Colon (tissue), 2 donors: ENCODE data around the gene ALDH5A1.
"Not testable (repeated sequence)": the region's sequence is repeated elsewhere in the genome, so short reads cannot be mapped to it uniquely, and the experiment has no call there.

Experiments
- FAIRE-seq: peaks from 2 replicates; lab custom pipeline; 2012; peaks lifted over from hg19 to GRCh38; lab: Jason Lieb, UNC
- donor health status: control.
- donor health status: control.

ALDH5A1 gene

DNA sequence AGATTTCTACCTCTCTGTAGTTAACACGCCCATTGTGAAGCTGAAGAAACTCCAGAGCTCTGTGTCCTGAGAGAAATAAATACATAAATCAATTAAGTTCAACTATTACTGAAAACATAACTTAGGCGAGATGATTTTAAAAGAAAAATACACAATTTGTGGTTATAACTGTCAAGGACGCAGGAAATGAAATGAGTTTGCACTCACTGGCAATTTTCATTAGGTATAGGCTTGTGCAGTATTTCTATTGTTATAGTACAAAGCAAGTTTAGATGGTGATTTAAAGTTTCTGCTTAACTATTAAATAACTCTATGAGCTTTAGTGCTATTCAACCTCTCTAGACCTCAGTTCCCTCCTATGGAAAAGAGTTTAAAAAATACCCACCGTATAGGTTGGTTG is 8.7 kb upstream of the ALDH5A1 start:
- FAIRE-seq, result no peak

DNA sequence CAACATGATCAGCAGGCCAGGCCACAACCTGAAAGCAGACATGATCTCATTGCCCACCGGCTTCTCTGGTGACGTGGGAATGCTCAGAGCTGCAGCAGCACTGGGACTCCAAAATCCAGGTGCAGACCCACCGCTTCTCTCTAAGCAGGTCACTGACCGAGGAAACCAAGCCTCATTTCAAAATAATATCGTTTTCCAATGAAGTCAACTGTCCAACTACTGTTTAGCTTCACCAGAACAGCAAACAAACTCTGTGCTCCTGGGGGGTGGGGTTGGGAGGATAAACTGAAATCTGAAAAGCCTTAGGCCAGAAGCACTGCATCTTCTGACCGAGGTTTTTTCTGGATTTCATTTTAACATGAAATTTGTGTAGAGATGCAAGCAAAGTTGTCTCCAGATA is 5.3 kb upstream of the ALDH5A1 start, which contains the start of gene GPLD1:
GPLD1 (minus strand) TSS at position 109 of the 400 bp plus-strand sequence; CDS start at position 42, 67 bp downstream.
- FAIRE-seq, result no peak

DNA sequence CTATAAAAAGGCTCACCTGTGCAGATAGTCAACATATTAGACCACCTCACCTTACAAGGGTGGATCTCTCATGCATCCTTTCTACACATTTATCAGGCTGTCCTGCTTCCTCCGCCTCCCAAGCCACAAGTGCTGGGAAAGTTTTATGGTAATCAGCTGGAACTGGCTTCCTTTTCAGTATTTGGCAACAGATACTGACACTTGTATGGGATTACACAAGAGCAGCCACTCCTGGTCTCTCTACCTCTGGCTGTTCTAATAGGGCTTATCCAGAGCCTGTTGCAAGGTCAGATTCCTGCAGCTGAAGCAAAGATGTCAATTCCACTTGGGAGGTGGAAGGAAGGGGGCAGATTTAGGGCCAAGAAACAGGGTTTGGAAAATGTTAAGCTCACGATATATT is 4.9 kb upstream of the ALDH5A1 start:
- FAIRE-seq, result no peak

DNA sequence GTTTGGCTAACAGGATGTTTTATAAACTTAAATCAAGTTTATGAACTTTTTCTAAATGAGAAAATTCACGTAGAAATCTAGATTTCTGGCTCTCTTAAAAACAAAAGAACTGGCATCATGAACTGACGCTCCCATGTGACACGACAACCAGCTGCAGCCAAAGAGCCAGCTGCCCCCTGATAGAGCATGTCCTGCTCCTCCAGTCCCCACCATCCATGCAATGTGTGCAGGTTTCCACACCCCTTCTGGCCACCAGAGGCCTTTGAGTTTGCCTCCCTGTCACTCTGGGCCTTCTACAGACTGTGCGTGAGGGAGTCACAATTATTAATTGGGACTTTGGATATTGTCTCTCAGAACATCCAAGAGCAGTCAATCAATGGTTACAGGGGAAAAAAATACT is 3.8 kb upstream of the ALDH5A1 start:
- no peak for FAIRE-seq

DNA sequence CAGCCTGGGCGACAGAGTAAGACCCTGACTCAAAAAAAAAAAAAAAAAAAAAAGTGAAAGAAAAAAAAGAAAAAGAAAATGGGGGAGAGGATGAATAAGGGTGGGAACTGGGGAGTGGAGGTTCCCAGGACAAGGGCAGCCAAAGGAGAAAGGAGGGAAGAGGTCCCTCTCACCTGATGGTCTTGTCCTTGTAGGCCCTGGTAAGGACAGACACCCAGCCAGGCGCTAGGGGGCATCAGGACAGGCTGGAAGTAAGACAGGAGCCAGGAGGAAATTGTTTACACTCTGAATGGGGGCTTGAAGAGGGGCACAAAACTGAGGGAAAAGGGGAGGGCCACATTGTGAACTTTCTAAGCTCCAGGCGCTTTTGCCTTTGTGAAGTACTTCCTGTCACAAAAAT is 2.3 kb upstream of the ALDH5A1 start:
- FAIRE-seq, result no peak

DNA sequence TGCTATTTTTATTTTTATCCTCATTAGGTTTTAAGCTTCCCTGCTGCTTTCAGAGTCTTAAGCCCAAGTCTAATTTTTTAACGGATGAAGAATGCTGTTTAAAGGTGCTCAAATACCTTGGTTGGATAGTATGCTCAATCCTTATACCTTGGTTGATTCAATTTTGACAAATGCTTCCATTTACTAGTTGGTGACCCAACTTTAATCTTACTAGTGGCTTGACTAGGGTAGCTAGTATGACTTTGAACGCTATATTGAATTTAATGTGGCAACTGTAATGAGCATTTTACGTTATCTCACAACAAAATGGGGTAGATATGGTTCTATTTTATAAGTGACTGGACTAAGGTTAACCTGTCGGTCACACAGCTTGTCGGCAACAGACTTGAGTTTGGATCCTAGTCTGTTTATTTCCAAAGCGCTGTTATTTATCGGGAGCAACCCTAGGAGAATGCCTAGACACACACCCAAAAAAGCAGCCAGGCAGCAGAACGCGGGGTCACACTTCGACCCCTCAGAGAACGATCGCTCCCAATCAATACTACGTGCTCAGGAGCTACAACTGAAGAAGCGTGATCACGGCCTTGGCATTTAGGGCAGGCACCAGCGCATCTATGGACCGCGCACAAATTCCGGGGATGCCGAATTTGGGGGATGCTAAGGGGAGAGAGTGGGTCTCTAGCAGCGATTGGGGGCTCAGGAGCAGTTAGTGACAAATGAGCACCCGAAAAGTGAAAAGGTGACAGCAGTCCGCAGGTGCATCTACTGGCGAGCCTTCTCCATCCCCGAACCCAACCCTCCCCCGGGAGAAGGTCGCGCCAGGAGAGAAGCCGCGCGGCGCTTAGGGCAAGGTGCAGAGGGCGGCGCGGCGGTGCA is 586 bp upstream of the ALDH5A1 start:
- no peak for FAIRE-seq

DNA sequence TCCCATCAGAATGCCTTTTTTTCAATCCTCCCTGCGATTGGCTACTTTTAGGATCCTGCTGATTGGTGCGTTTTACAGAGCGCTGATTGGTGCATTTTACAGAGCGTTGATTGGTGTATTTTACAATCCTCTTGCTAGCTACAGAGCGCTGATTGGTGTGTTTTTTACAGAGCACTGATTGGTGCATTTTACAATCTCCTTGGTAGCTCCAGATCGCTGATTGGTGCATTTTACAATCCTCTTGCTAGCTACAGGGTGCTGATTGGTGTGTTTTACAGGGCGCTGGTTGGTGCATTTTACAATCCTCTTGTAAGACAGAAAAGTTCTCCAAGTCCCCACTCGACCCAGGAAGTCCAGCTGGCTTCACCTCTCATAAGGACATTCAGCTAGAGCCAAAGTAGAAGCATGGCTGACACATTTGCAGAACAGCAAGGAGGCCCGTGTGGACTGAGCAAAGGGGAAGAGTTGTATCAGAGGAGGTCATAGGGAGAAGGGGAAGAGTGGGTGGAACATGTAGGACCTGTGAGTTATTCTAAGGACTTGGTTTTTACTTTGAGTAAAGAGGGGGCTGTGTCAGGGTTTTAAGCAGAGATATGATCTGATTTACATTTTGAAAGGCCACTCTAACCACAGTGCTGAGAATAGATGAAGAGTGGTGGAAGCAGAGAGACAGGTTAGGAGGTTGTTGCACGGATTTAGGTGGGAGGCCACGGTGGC is 2.6 kb downstream of the ALDH5A1 start:
- no peak for FAIRE-seq

DNA sequence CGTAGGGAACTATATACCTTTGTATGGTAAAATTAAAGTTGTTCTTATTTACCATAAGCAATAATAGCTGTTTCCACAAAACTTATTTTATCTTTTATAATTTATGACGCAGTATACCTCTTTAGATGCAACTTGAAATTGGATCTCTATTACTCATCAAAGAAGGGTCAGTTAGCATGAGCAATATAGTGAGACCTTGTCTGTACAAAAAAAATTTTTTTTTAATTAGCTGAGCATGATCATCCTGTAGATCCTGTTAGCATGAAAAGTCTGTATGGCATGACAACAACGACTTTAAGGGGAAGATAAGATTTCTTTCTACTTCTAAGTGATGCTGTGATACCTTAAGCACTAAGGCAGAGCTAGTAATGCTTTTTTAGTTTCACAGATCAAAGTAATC is 5.9 kb downstream of the ALDH5A1 start:
- FAIRE-seq, result no peak

DNA sequence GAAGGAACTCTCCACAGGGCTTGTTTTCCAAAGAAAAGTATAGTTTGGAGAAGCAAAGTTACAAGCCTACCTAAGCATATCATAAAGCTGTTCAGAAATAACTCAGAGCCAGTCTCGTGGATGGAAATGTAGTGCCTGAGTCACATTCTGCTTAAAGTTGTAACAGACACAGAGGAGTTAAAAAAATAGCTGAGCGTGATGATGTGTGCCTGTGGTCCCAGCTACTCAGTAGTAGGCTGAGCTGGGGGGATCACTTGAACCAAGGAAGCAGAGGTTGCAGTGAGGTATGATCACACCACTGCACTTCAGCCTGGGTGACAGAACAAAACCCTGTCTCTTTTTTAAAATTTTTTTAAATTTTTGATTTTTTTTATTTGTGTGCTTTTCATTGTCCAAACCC is 6.6 kb downstream of the ALDH5A1 start:
- FAIRE-seq, result no peak

DNA sequence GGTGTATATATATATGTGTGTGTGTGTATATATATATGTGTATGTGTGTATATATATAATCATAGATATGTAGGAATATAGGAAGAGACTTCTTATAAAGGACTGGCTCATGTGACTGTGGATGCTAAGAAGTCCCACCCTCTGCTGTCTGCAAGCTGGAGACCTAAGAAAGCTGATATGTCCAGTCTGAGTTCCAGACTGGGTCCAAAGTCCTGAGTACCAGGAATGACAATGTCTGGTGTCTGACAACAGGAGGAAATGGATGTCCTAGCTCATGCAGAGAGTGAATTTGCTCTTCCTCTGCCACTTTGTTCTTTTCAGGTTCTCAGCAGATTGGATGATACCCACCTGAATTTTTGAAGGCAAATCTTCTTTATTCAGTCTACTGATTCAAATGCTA is 7.1 kb downstream of the ALDH5A1 start:
- no peak for FAIRE-seq

DNA sequence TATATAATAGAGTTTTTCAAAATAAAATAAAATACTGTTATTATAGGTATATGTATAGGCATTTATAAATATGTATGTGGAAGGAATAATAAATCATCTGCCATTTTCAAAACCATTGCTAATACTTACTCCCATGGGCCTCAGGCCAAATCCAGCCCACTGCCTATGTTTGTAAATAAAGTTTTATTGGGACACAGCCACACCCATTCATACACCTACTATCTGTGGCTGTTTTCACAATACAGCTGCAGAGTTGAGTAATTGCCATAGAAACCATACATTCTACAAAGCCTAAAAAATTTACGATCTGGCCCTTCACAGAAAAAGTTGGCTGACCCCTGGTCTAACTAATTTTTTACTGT is 9.5 kb downstream of the ALDH5A1 start:
- FAIRE-seq, result no peak

DNA sequence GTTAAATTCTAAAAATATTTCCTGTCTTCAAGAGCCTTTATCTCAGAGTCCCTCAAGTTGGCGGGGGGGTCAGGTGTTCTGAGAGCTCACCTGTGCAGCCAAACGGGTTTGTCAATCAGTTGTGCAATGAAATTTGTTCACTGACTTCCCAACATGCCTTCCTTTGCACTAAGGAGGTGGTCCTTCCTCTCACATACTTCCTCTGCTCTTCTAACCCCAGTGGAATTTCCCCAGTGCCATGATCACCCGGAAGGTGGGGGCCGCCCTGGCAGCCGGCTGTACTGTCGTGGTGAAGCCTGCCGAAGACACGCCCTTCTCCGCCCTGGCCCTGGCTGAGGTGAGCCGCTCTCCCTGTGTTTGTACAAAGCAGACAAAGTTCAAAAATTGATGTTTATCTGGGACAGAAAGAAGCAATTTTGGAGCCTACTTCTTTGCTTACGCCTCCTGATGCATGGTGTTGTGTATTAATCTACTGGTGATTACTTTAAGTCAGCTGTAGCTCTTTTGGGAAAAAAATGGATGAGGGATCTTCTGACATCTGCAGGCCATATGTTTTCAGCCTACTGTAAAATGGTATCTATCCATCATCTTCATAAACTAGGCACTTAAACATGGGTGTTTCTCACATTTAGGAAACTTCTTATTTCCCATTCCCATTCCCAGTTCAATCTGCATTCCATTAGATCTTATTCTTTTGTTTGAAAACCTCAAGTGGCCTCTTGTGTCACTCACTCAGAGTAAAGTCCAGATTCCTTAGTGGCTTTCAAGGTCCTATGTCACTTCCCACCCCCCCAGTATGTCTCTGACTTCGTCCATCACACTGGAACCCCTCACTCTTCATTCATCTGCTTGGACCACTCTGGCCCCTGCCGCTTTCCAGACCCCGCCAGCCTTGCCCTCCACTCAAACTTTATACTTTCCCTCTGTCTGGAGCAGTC is 10.1 kb downstream of the ALDH5A1 start:
- no peak for FAIRE-seq

DNA sequence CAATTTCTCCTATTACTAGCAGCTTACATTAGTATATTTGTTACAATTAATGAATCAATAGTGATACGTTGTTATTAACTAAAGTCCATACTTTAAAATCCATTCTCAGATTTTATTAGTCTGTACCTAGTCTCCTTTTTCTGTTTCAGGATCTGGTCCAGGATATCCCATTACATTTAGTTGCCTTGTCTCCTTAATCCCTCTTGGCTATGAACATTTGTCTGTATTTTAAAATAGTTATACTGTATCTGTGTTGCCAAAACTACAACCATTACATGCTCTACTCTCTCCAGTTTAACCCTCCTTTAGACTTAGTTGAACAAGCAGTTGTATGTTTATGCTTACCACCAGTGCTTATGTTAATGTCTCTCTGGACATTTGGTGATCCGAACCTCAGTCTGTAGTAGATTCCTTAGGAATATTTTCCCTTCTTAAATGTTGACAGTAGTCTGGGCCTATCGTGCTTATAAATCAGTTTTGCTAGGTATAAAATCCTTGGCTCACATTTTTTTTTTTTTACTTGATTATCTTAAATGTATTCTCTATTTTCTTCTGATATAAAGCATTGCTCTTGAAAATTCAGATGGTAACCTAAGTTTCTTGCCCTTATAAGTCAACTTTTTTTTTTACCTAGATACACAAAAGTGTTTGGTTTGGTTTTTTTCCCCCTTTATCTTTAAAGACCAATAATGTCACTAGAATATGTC is 12.2 kb downstream of the ALDH5A1 start:
- no peak for FAIRE-seq

DNA sequence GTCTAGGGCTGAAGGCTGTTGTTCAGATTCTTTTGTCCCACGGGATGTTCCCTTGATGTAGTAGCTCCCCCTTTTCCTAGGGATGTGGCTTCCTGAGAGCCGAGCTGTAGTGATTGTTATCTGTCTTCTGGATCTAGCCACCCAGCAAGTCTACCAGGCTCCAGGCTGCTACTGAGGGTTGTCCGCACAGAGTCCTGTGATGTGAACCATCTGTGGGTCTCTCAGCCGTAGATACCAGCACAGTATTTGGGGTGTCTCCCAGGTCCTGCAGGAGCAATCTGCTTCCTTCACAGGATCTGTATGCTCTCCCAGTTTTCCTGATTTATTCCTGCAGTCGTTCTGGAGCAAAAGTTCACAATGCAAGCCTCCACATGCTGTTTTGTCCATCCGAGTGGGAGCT is 17.2 kb downstream of the ALDH5A1 start:
- not testable (repeated sequence) for FAIRE-seq

DNA sequence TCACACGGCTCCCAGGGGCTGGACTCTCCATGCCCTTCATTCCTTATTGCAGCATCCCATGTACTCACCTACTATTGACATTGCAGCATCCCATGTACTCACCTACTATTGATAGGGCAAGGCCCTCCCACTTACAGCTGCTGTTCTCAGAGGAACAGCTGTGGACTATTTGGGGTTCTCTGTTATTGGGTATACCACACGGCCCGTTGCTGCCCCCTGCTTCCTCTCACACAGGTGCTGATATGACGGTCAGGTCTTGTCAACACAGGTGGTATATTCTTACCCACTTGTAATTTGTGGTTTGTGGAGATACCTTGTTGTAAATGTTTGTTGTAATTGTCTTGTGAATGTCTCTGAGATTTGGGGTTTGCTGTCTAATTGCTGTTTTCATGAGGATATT is 18.8 kb downstream of the ALDH5A1 start:
- FAIRE-seq, result no peak

DNA sequence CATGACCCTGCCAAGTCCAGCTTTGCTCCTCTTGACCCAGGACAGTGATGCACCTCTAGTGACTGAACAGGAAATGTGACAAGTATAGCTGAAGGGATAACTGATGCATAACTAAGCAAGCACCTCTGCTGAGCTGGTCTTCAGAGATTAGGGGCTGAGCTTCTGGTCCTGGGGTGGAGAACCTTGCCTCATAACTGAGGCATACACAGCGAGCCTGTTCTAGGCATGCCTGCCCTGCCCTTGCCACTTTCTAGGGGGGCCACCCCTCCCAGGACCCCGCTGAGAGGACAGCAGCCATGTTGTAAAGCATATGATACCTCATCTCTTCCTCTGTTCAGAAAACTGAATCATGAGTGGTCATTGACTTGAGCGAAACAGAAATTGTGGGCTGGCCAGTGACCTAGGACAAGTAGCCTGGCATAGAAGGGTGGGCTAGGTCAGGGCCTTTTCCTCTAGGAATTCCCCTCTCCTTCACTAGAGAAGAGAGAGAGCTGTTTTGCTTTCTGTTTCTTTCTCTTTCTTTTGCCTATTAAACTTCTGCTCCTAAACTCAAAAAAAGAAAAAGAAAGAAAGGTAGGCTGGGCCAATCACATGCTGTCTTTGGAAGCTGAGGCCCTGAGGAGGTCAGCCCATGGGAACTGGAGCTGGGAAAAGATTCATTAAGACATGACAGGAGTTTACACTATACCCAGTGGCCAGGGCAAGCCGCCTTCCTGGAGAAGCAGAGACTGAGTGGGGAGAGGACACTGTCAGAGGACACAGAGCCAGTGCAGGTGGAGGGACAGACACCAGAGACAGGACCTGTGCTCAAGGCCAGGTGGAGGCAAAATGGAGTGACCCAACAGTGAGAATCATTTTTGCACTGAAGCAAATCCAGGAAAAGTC is 23.1 kb downstream of the ALDH5A1 start:
- FAIRE-seq, result no peak

DNA sequence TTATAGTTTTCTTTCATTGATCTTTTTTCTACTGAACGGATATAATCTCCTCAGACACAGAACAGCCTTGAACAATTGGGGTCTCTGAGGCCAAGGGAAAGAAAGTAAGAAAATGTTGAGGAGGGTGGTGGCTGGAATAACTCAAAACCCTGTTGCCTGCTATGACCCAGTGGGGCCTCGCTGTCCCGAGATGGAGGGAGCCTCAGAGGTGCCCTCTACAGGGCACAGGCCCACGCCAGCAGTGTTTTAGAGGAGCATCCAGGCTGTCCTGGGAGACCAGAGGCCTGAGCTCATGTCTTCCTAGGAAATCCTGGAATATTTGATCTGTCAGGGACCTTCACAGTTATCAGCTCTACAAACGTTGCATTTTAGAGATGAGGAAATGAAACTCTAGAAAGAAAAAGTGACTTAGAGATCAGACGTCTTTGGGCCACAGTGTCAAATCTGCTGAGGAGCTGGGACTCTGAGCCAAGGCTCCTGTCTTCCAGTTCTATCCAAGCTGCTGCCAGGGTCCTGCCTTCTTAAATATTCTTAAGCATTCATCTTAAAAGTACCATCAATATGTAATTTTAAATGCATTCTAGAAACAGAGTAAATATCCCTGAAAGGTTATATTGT is 26.3 kb downstream of the ALDH5A1 start:
- FAIRE-seq, result no peak

DNA sequence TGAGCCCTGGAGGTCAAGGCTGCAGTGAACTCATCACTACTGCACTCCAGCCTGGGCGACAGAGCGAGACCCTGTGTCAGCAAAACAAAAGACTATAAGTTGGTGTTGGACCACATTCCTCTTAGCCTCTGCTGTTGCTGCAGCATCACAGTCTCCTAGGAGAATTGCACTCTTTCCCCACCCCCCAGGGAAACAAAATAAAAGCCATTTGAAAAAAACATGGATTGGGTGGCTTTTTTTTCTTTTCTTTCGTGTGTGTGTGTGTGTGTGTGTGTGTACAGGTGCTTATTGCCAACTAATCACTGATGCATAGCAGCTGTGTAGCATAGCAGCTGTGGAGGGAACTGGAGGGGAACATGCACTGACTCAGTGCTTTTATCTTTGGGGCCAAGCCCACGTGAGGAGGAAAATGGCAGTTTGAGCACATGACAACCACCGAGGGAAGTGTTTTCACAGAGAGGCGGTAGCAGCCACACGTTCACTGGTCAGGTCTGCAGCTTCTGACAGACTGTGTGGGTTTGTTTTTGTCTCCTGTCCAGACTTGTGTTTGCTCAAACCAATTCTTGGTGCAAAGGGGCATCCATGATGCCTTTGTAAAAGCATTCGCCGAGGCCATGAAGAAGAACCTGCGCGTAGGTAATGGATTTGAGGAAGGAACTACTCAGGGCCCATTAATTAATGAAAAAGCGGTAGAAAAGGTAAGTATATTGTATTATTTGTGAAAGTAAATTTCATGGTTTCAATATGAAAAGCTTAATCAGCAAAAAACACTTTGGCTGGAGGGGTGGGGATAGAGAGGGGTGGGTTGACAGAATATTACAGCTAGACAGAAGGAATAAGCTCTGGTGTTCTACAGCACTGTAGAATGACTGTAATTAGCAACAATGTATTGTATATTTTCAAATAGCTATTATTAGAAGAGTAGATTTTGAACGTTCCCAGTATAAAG is 27.7 kb downstream of the ALDH5A1 start:
- FAIRE-seq, result no peak

DNA sequence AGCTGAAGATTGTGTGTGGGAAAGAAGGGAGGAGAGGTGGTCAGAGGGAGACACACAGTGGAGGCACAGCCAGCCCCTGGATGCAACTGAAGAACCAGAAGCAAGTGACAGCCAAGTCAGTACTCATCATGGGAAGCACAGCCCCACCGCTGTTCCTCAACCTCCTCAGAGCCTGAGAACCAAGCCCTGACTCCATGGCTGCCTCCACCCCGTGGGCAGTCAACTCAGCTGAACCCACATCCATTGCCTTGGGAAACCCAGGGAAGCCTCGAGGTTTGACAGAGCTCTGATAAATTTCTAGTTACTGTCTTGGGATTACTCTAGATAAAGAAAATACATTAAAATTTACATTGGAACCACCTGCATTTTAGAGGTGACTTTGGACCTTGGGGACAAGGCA is 29.6 kb downstream of the ALDH5A1 start:
- no peak for FAIRE-seq
